ENCODE measurements around the gene SLC37A3. TPM values are rescaled to one million over a fixed set of nuclear protein-coding genes. Genes with fewer than 3 reads are reported as not detected.

Gene SLC37A3
- total RNA-seq, 1 experiment from 2014 or later: 52.7 TPM

DNA sequence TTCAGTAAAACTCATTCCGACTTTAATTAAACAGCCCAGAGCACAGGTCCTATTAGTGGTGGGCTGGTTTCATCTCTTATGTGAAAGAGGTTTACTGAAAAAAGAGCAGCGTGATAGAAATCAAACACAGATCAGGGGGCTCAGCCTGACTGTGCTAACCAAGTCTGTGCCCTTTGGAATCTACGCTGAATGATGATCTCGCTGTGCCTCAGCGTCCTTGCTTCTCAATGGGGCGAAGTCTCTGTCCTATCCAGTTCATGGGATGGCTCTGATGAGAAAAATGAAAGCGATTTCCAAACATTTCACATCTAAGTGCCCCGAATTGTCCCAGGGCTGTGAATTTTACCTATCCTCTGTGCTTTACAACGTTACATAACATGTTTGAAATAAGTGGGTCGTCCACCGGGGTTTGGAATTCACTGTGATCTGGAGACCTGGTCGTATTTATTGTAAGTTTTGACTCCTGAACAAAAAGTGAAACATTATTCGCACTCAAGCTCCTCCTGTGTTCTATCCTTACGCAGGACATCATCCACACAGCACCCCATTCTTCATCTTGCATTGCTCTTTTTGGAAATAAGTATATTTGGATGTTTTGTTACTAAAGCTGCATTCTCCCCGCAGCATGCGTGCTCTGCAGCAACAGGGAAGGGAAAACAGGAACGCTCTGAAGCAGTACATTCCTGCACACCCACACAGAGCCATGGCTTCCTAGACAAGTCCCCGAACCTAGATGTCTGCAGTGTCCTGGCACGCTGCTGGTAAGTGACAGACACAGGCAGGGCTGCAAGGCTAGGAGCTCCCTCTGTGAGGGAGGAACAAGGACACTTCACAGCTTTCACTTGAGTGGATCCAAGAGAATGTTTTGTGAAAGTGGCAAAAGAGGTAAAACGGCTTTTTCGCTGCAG is 83.5 kb downstream of the SLC37A3 start:
- peaks cover 5% of the 10 kb centered on the region for H3K9me3 ChIP-seq (ENCODE audit: control insufficient read depth, low read depth, low read length)
- no peak overlapping the region for H3K23ac ChIP-seq (ENCODE audit: insufficient read length, low read depth, low read length)
- TF ChIP-seq, protein P1, sequence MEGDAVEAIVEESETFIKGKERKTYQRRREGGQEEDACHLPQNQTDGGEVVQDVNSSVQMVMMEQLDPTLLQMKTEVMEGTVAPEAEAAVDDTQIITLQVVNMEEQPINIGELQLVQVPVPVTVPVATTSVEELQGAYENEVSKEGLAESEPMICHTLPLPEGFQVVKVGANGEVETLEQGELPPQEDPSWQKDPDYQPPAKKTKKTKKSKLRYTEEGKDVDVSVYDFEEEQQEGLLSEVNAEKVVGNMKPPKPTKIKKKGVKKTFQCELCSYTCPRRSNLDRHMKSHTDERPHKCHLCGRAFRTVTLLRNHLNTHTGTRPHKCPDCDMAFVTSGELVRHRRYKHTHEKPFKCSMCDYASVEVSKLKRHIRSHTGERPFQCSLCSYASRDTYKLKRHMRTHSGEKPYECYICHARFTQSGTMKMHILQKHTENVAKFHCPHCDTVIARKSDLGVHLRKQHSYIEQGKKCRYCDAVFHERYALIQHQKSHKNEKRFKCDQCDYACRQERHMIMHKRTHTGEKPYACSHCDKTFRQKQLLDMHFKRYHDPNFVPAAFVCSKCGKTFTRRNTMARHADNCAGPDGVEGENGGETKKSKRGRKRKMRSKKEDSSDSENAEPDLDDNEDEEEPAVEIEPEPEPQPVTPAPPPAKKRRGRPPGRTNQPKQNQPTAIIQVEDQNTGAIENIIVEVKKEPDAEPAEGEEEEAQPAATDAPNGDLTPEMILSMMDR (conservative IDR thresholded peaks at IDR 0.05): no peak
- no peak overlapping the region for H3T11ph ChIP-seq (ENCODE audit: low read length)
- no peaks in the 10 kb centered on the region for H3K27me3 ChIP-seq (ENCODE audit: insufficient read depth, low read length)
- H3K18ac ChIP-seq (ENCODE audit: insufficient read length, low read depth, low read length): no peak overlapping the region
- no peak overlapping the region for H3K4ac ChIP-seq (ENCODE audit: low read depth, low read length)
- Mint-ChIP-seq H3K27ac (no peak overlapping the region), H3K36me3 (ENCODE audit: insufficient read depth in 1 of 3, low read depth in 3 of 3) (peaks cover 14 to 23% (median 18%) of the 10 kb centered on the region in 3 experiments), H3K27me3 (ENCODE audit: low read depth) (no peaks in the 10 kb centered on the region; the same call in 1 of the 2 replicates), H3K9me3 (peaks cover 16 to 18% of the 10 kb centered on the region in 2 experiments), H3K4me3 (no peak overlapping the region), H3K4me1 (peaks cover 7 to 8% of the 10 kb centered on the region in 2 experiments)
- no peaks in the 10 kb centered on the region for H3K79me1 ChIP-seq (ENCODE audit: insufficient read depth, low read depth, low read length, poor library complexity, severe bottlenecking)
- no peak overlapping the region for H4K91ac ChIP-seq (ENCODE audit: insufficient read length, low read depth, low read length)
- H3K4me2 ChIP-seq (ENCODE audit: insufficient read depth, insufficient read length, low read length): no peak overlapping the region
- WGBS (ENCODE audit: extremely low coverage, insufficient read length, low lambda C conversion rate): no CpG with 5 or more reads among the region's 21 CpGs
- no peak for DNase-seq
- no peaks in the 10 kb centered on the region for H3K4me1 ChIP-seq (ENCODE audit: insufficient read depth, low read length)
- H2BK5ac ChIP-seq (ENCODE audit: insufficient read length, low read length): no peak overlapping the region
- H3K27ac ChIP-seq (ENCODE audit: insufficient read length, low read depth, low read length): no peak overlapping the region
- H3K9ac ChIP-seq (ENCODE audit: extremely low read depth, insufficient read length, low read length): no peak overlapping the region
- no peaks in the 10 kb centered on the region for H3K23me2 ChIP-seq (ENCODE audit: insufficient read length, low read depth, low read length, poor library complexity, severe bottlenecking)
- H3K79me2 ChIP-seq (ENCODE audit: insufficient read depth, low read length): no peaks in the 10 kb centered on the region
- no peak overlapping the region for H2AFZ ChIP-seq (ENCODE audit: low read length)
- no peak overlapping the region for H2BK15ac ChIP-seq (ENCODE audit: low read depth, low read length)
- H2BK12ac ChIP-seq (ENCODE audit: insufficient read length, low read depth, low read length): no peak overlapping the region
- no peak overlapping the region for H3K14ac ChIP-seq (ENCODE audit: insufficient read depth, low read length)
- H2BK120ac ChIP-seq (ENCODE audit: low read depth, low read length, poor library complexity, severe bottlenecking): no peak overlapping the region
- H4K20me1 ChIP-seq (ENCODE audit: control insufficient read depth, insufficient read depth, insufficient read length): no peaks in the 10 kb centered on the region
- no peak overlapping the region for H3K56ac ChIP-seq (ENCODE audit: insufficient read length, low read depth, low read length)
- H4K8ac ChIP-seq (replicated peaks; ENCODE audit: insufficient read length, low read depth, low read length): no peak overlapping the region
- no peak overlapping the region for H2BK20ac ChIP-seq (ENCODE audit: low read depth, low read length, poor library complexity, severe bottlenecking)
- no peak overlapping the region for H2AK5ac ChIP-seq (ENCODE audit: insufficient read length, low read length)
- no peak overlapping the region for H4K5ac ChIP-seq (ENCODE audit: insufficient read length, low read depth, low read length)

Measured in H9 (cell line).